ENCODE data around the gene VAMP8.

Gene VAMP8

GRCh38 chr2:85557130-85557529, 20.3 kb upstream of the VAMP8 start:
- no peak for TF ChIP-seq CTCF (IDR thresholded peaks at IDR 0.05; ENCODE audit: low read depth, low read length)
- H3K4me3 ChIP-seq (ENCODE audit: low read depth, low read length) = no peak overlapping the region

- TF ChIP-seq CTCF (IDR thresholded peaks at IDR 0.05; ENCODE audit: low read depth, low read length) = no peak
- H3K4me3 ChIP-seq (ENCODE audit: low read depth, low read length) = no peak overlapping the region
Measured at GRCh38 chr2:85558160-85558559, 19.2 kb upstream of the VAMP8 start.

GRCh38 chr2:85560403-85560726, 17.0 kb upstream of the VAMP8 start:
- peak overlapping the region; percentile 72 for H3K4me3 ChIP-seq (ENCODE audit: low read depth, low read length)

- TF ChIP-seq CTCF (IDR thresholded peaks at IDR 0.05; ENCODE audit: low read depth, low read length) = no peak
- peak overlapping the region; percentile 72 for H3K4me3 ChIP-seq (ENCODE audit: low read depth, low read length)
Measured at GRCh38 chr2:85560812-85561279, 16.5 kb upstream of the VAMP8 start.

- TF ChIP-seq CTCF (IDR thresholded peaks at IDR 0.05; ENCODE audit: low read depth, low read length) = no peak
- H3K4me3 ChIP-seq (ENCODE audit: low read depth, low read length) = peak within 1 kb of the TSS; percentile 72
Measured at GRCh38 chr2:85561280-85562212, 15.8 kb upstream of the VAMP8 start, which contains the start of gene GGCX. Gene GGCX (minus strand): TSS chr2:85561493. CDS start chr2:85561428, 65 bp downstream.

- no peak overlapping the region for H3K4me3 ChIP-seq (ENCODE audit: low read depth, low read length)
- no peak for TF ChIP-seq CTCF (IDR thresholded peaks at IDR 0.05; ENCODE audit: low read depth, low read length)
Measured at GRCh38 chr2:85564144-85564563, 13.2 kb upstream of the VAMP8 start.

- no peak for TF ChIP-seq CTCF (IDR thresholded peaks at IDR 0.05; ENCODE audit: low read depth, low read length)
- H3K4me3 ChIP-seq (ENCODE audit: low read depth, low read length) = no peak overlapping the region
Measured at GRCh38 chr2:85566265-85566664, 11.1 kb upstream of the VAMP8 start.
